Measurements from ENCODE around the gene TEKT3.

DNA sequence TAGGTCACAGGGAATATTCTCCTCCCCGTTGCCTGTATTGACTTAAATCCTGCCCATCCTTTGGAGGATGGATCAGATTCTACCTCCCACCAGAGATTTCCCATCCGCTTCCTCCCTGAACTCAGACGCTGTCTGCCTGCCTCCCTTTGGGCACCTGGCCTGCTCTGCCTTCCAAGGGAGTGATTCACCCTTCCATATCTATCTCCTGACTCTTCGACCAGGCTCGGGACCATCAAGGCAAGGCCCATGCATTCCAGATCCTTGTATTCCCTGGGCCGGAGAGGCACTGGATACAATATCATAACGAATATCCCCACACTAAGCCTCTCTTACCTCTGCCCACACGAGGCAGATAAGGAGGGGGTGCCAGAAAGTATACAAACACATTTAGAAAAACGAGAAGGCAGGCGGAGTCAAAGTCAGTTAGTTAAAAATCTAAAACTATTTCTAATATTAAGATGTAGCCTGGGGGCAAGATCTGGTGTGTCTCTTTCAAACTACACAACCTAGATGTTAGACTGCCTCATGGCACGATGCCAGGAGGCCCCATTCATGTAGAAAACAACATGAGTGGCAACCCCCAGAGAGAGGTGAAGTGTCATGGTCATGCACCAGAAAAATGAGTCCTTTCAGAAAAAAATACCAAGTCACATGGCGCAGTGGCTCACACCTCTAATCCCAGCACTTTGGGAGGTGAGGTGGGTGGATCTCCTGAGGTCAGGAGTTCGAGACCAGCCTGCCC lies 85.5 kb downstream of the TEKT3 start:
- TF ChIP-seq, protein P1, sequence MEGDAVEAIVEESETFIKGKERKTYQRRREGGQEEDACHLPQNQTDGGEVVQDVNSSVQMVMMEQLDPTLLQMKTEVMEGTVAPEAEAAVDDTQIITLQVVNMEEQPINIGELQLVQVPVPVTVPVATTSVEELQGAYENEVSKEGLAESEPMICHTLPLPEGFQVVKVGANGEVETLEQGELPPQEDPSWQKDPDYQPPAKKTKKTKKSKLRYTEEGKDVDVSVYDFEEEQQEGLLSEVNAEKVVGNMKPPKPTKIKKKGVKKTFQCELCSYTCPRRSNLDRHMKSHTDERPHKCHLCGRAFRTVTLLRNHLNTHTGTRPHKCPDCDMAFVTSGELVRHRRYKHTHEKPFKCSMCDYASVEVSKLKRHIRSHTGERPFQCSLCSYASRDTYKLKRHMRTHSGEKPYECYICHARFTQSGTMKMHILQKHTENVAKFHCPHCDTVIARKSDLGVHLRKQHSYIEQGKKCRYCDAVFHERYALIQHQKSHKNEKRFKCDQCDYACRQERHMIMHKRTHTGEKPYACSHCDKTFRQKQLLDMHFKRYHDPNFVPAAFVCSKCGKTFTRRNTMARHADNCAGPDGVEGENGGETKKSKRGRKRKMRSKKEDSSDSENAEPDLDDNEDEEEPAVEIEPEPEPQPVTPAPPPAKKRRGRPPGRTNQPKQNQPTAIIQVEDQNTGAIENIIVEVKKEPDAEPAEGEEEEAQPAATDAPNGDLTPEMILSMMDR (IDR thresholded peaks at IDR 0.05), result no peak
- TF ChIP-seq POLR2A (IDR thresholded peaks at IDR 0.05), result no peak
